Activated T-helper 1 cell treated with anti-CD3 and anti-CD28 coated beads, Interleukin-2, amount 50 U/mL, for 16 hours (primary cell): ENCODE results near the gene CFAP161.

Source experiments
- DNase-seq, 2 donors: peaks; one replicate each; pipeline ENCODE4 v3.0.0-alpha.2; 2020; ENCODE audit warnings: low read depth in 1 of 2, low spot score in 1 of 2

CFAP161 gene

GRCh38 chr15:81182031-81182755, 48.1 kb downstream of the CFAP161 start:
- no peak for DNase-seq

- no peak for DNase-seq
Measured at GRCh38 chr15:81182756-81183438, 48.8 kb downstream of the CFAP161 start.

GRCh38 chr15:81183439-81183775, 49.3 kb downstream of the CFAP161 start:
- no peak for DNase-seq

GRCh38 chr15:81184188-81184587, 50.1 kb downstream of the CFAP161 start:
- no peak for DNase-seq

GRCh38 chr15:81185631-81186295, 51.7 kb downstream of the CFAP161 start:
- DNase-seq: no peak

GRCh38 chr15:81188354-81188753, 54.3 kb downstream of the CFAP161 start:
- no peak for DNase-seq

- no peak for DNase-seq
Measured at GRCh38 chr15:81189583-81190283, 55.7 kb downstream of the CFAP161 start.

- DNase-seq: no peak
Measured at GRCh38 chr15:81190922-81191507, 56.9 kb downstream of the CFAP161 start.

- no peak for DNase-seq
Measured at GRCh38 chr15:81191701-81192100, 57.6 kb downstream of the CFAP161 start.

GRCh38 chr15:81194723-81195122, 60.7 kb downstream of the CFAP161 start:
- DNase-seq: no peak

GRCh38 chr15:81195339-81195864, 61.3 kb downstream of the CFAP161 start:
- DNase-seq: no peak

GRCh38 chr15:81196576-81197254, 62.6 kb downstream of the CFAP161 start, which contains the start of gene IL16:
IL16 (plus strand) TSS chr15:81196879; CDS start chr15:81225400, 28,521 bp downstream.
- no peak for DNase-seq

GRCh38 chr15:81197255-81197630, 63.2 kb downstream of the CFAP161 start:
- no peak for DNase-seq

GRCh38 chr15:81197688-81198281, 63.7 kb downstream of the CFAP161 start:
- DNase-seq: no peak
